ENCODE data around the gene PBXIP1. TPM values are rescaled to one million over a fixed set of nuclear protein-coding genes. Genes with fewer than 3 reads are reported as not detected.

PBXIP1 gene
- polyA plus RNA-seq, 6 donors from 2014 or later, result 36.2 to 77.3 (median 69.5) TPM

GRCh38 chr1:154938604-154939399 is 17.1 kb downstream of the PBXIP1 start:
- Mint-ChIP-seq H3K4me3 (peak overlapping the region; percentile 0 to 92 (median 56)), H3K9me3 (peaks cover 0 to 1% (median 0%) of the 10 kb centered on the region in 7 donors), H3K36me3 (no peaks in the 10 kb centered on the region), H3K27me3 (no peaks in the 10 kb centered on the region), H3K27ac (peak overlapping the region in 5 of 6 donors; percentile 33 to 98 (median 84)), H3K4me1 (peaks cover 54 to 74% (median 70%) of the 10 kb centered on the region in 3 donors)
- DNase-seq (no peak), ATAC-seq (ENCODE audit: low read depth in 2 of 2) (no peak)

GRCh38 chr1:154937988-154938386 is 17.9 kb downstream of the PBXIP1 start:
- Mint-ChIP-seq H3K27ac (peak overlapping the region; percentile 98 to 100 (median 100)), H3K27me3 (no peaks in the 10 kb centered on the region), H3K9me3 (peaks cover 0 to 1% (median 0%) of the 10 kb centered on the region in 7 donors), H3K36me3 (no peaks in the 10 kb centered on the region), H3K4me3 (peak overlapping the region; percentile 80 to 98 (median 94)), H3K4me1 (peaks cover 48 to 66% (median 62%) of the 10 kb centered on the region in 3 donors)
- DNase-seq, result no peak
- ATAC-seq (ENCODE audit: low read depth in 2 of 2), result no peak

- ATAC-seq (ENCODE audit: low read depth in 2 of 2) (peak; percentile 77 to 80), DNase-seq (peak; percentile 93)
- Mint-ChIP-seq H3K27me3 (no peaks in the 10 kb centered on the region), H3K4me1 (peaks cover 42 to 60% (median 55%) of the 10 kb centered on the region in 3 donors), H3K4me3 (peak overlapping the region; percentile 89 to 98 (median 96)), H3K9me3 (peaks cover 0 to 1% (median 0%) of the 10 kb centered on the region in 7 donors), H3K27ac (peak overlapping the region; percentile 98 to 100 (median 100)), H3K36me3 (no peaks in the 10 kb centered on the region)
Observed at GRCh38 chr1:154937085-154937987, 18.6 kb downstream of the PBXIP1 start.

- H3K27ac Mint-ChIP-seq, result peak within 1 kb of the TSS; percentile 98 to 100 (median 100)
- peak; percentile 81 for ATAC-seq (ENCODE audit: low read depth in 2 of 2)
- H3K4me1 Mint-ChIP-seq, result peaks cover 36 to 52% (median 48%) of the 10 kb centered on the region in 3 donors
Observed at GRCh38 chr1:154936555-154937084, 19.3 kb downstream of the PBXIP1 start, which contains the start of gene PMVK. Gene PMVK (minus strand): TSS chr1:154936719. CDS start chr1:154936685, 34 bp downstream.

GRCh38 chr1:154935749-154936554 is 19.9 kb downstream of the PBXIP1 start:
- DNase-seq (no peak), ATAC-seq (ENCODE audit: low read depth in 2 of 2) (no peak)
- H3K27ac Mint-ChIP-seq, result peak overlapping the region; percentile 98 to 100 (median 100)
- peaks cover 31 to 47% (median 42%) of the 10 kb centered on the region in 3 donors for H3K4me1 Mint-ChIP-seq
- H3K27me3 Mint-ChIP-seq, result no peaks in the 10 kb centered on the region
- H3K9me3 Mint-ChIP-seq, result peaks cover 0 to 1% (median 0%) of the 10 kb centered on the region in 7 donors
- H3K4me3 Mint-ChIP-seq, result peak overlapping the region; percentile 89 to 98 (median 96)
- no peaks in the 10 kb centered on the region for H3K36me3 Mint-ChIP-seq

More at GRCh38 chr1:154936555-154937084, 19.3 kb downstream of the PBXIP1 start, which contains the start of gene PMVK:
- Mint-ChIP-seq H3K36me3 (no peaks in the 10 kb centered on the region), H3K27me3 (no peaks in the 10 kb centered on the region), H3K9me3 (peaks cover 0 to 1% (median 0%) of the 10 kb centered on the region in 7 donors), H3K4me3 (peak within 1 kb of the TSS; percentile 89 to 98 (median 96))
- peak; percentile 97 for DNase-seq

GRCh38 chr1:154934358-154934948 is 21.4 kb downstream of the PBXIP1 start:
- H3K9me3 Mint-ChIP-seq, result no peaks in the 10 kb centered on the region
- ATAC-seq (ENCODE audit: low read depth in 2 of 2) (no peak), DNase-seq (no peak)
- H3K27ac Mint-ChIP-seq, result peak overlapping the region in 2 of 6 donors; percentile 49 to 80
- no peaks in the 10 kb centered on the region for H3K36me3 Mint-ChIP-seq
- no peaks in the 10 kb centered on the region for H3K27me3 Mint-ChIP-seq
- peak overlapping the region in 5 of 8 donors; percentile 25 to 96 (median 89) for H3K4me3 Mint-ChIP-seq
- peaks cover 22 to 36% (median 32%) of the 10 kb centered on the region in 3 donors for H3K4me1 Mint-ChIP-seq

GRCh38 chr1:154931940-154932487 is 23.9 kb downstream of the PBXIP1 start:
- peaks cover 0 to 1% (median 0%) of the 10 kb centered on the region in 7 donors for H3K9me3 Mint-ChIP-seq
- DNase-seq (no peak), ATAC-seq (ENCODE audit: low read depth in 2 of 2) (no peak)
- H3K36me3 Mint-ChIP-seq, result peaks cover 8 to 12% of the 10 kb centered on the region in 2 donors
- H3K27ac Mint-ChIP-seq, result no peak overlapping the region
- peak overlapping the region in 1 of 8 donors; percentile 26 for H3K4me3 Mint-ChIP-seq
- H3K4me1 Mint-ChIP-seq, result peaks cover 9 to 16% (median 16%) of the 10 kb centered on the region in 3 donors
- no peaks in the 10 kb centered on the region for H3K27me3 Mint-ChIP-seq

DNA sequence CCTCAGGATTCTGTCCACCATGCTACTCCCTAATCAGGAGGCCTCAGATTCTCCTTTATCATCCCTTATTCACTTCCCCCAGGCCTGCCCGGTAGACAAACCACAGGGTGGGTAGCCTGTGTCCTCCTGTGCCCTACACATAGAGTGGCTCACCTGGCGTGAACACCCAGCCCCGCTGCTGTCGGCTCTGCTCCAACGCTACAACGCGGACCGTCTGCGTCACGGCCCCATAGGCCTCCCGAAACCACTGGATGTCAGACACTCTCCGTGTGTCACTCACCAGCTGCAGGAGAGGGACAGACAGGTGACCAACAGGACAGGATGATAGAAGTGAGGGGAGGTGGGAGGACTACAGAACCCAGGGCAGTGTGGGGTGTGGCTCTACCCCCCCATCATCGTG is 29.7 kb downstream of the PBXIP1 start:
- ATAC-seq (ENCODE audit: low read depth in 2 of 2) (no peak), DNase-seq (no peak)
- H3K27ac Mint-ChIP-seq, result peak overlapping the region in 1 of 6 donors; percentile 73
- H3K36me3 Mint-ChIP-seq, result peaks cover 13 to 26% of the 10 kb centered on the region in 2 donors
- no peaks in the 10 kb centered on the region for H3K27me3 Mint-ChIP-seq
- H3K4me1 Mint-ChIP-seq, result peaks cover 6 to 13% (median 7%) of the 10 kb centered on the region in 3 donors
- no peak overlapping the region for H3K4me3 Mint-ChIP-seq
- H3K9me3 Mint-ChIP-seq, result peaks cover 0 to 1% (median 0%) of the 10 kb centered on the region in 7 donors

GRCh38 chr1:154925335-154926170 is 30.3 kb downstream of the PBXIP1 start:
- H3K4me1 Mint-ChIP-seq, result peaks cover 6 to 13% (median 7%) of the 10 kb centered on the region in 3 donors
- peak overlapping the region in 3 of 6 donors; percentile 33 to 87 (median 73) for H3K27ac Mint-ChIP-seq
- H3K27me3 Mint-ChIP-seq, result no peaks in the 10 kb centered on the region
- H3K36me3 Mint-ChIP-seq, result peaks cover 13 to 26% of the 10 kb centered on the region in 2 donors
- no peak overlapping the region for H3K4me3 Mint-ChIP-seq
- DNase-seq, result no peak
- H3K9me3 Mint-ChIP-seq, result peaks cover 0 to 1% (median 0%) of the 10 kb centered on the region in 7 donors
- ATAC-seq (ENCODE audit: low read depth in 2 of 2), result peak in 1 of 2 donors; percentile 37

GRCh38 chr1:154923695-154924094 is 32.2 kb downstream of the PBXIP1 start:
- no peak for ATAC-seq (ENCODE audit: low read depth in 2 of 2)
- no peak for DNase-seq
- peaks cover 0 to 1% (median 0%) of the 10 kb centered on the region in 7 donors for H3K9me3 Mint-ChIP-seq
- peaks cover 13 to 26% of the 10 kb centered on the region in 2 donors for H3K36me3 Mint-ChIP-seq
- H3K27me3 Mint-ChIP-seq, result no peaks in the 10 kb centered on the region
- no peak overlapping the region for H3K4me3 Mint-ChIP-seq
- H3K4me1 Mint-ChIP-seq, result peaks cover 6 to 13% (median 7%) of the 10 kb centered on the region in 3 donors
- no peak overlapping the region for H3K27ac Mint-ChIP-seq

DNA sequence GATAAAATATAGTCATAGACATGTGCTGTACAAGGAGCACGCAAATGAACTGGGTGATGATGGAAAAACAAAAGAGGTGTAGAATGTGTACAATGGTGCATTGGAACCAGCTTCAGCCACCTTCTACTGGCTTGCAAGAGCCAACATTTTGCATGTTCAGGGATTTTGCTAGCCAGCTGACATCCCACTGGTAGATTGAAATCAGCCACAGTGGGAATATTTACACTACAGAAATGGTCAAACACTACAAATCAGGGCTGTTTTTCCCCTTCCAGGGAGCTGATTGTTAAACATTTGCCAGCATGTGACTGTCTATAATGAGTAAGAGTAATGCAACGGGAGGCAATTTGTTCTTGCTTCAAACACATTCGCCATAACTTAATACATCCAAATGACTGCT is 42.6 kb downstream of the PBXIP1 start:
- ATAC-seq (ENCODE audit: low read depth in 2 of 2), result no peak
- Mint-ChIP-seq H3K9me3 (no peaks in the 10 kb centered on the region), H3K27me3 (no peaks in the 10 kb centered on the region), H3K36me3 (peaks cover 0 to 7% of the 10 kb centered on the region in 2 donors), H3K27ac (no peak overlapping the region), H3K4me3 (no peak overlapping the region), H3K4me1 (peaks cover 4 to 7% (median 5%) of the 10 kb centered on the region in 3 donors)
- DNase-seq, result no peak

All from naive B cell (primary cell).